Uterus (tissue), 2 donors: ENCODE results near the gene TMEM266.

Experiments
- CTCF ChIP-seq, 4 experiments: fragments of 200-600 bp in 2 of 4; fragments of 450-650 bp in 2 of 4; sonication (generic) in 2 of 4; IDR thresholded peaks; one replicate each; pipeline ENCODE4 v1.5.1; 2016 to 2019; ENCODE audit warnings: antibody characterized with exemption in 4 of 4, mild to moderate bottlenecking in 2 of 4, moderate library complexity in 1 of 4
- POLR2A ChIP-seq, 2 donors: fragments of 450-650 bp; IDR thresholded peaks; one replicate each; pipeline ENCODE4 v1.6.1; 2016; ENCODE audit warnings: antibody characterized with exemption in 2 of 2, mild to moderate bottlenecking in 1 of 2, moderate library complexity in 1 of 2

DNA sequence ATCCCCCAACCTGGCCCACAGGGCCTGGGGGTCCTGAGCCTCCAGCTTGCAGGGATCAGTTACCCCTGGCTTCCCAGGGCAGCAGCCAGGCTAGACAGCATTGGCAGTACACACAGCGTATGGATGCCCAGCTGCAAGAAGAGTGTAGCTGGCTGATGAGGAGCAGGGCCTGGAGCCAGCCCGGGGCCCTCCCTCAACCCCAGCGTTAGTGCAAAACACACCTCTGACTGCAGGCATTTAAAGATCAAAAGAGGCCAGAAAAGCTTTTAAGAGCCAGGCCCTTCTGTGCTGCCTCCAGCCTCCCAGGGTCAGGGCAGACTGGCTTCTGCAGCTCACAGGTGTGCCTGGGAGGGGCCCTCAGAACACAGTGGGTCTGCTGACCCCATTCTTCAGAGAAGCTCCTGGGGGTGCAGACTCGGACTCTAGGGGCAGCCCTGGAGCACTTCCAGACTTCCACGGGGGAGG lies 140.9 kb downstream of the TMEM266 start:
- no peak for TF ChIP-seq CTCF (IDR thresholded peaks at IDR 0.05)
- TF ChIP-seq POLR2A (IDR thresholded peaks at IDR 0.05): no peak
